Stimulated activated CD4-positive, alpha-beta T cell treated with anti-CD3 and anti-CD28 coated beads, Interleukin-4, amount 100 ng/mL, for 48 hours (primary cell): ENCODE results near the gene ARPC1B.

Experiments used
- DNase-seq, 2 donors: peaks; one replicate each; pipeline ENCODE4 v3.0.0-alpha.2; 2020; ENCODE audit warnings: low read depth in 2 of 2

The ARPC1B gene

GRCh38 chr7:99389772-99390171, 15.2 kb downstream of the ARPC1B start:
- DNase-seq: no peak

GRCh38 chr7:99390941-99391602, 16.5 kb downstream of the ARPC1B start:
- DNase-seq: no peak

- no peak for DNase-seq
These were observed 17.5 kb downstream of the ARPC1B start for GRCh38 chr7:99392046-99392445.

GRCh38 chr7:99392659-99393354, 18.3 kb downstream of the ARPC1B start:
- DNase-seq: peak; percentile 61 to 69

GRCh38 chr7:99393355-99394187, 19.0 kb downstream of the ARPC1B start:
- DNase-seq: no peak

- DNase-seq: no peak
These were observed 19.6 kb downstream of the ARPC1B start for GRCh38 chr7:99394188-99394502.

- DNase-seq: no peak
These were observed 21.2 kb downstream of the ARPC1B start for GRCh38 chr7:99395616-99396327.

GRCh38 chr7:99396418-99397296, 22.1 kb downstream of the ARPC1B start:
- DNase-seq: no peak

GRCh38 chr7:99397297-99397983, 22.9 kb downstream of the ARPC1B start:
- no peak for DNase-seq

- no peak for DNase-seq
These were observed 24.4 kb downstream of the ARPC1B start for GRCh38 chr7:99398891-99399445.

GRCh38 chr7:99399597-99399996, 25.1 kb downstream of the ARPC1B start:
- no peak for DNase-seq

- no peak for DNase-seq
These were observed 28.3 kb downstream of the ARPC1B start for GRCh38 chr7:99402854-99403253.

GRCh38 chr7:99403764-99404163, 29.2 kb downstream of the ARPC1B start:
- DNase-seq: no peak

- no peak for DNase-seq
These were observed 29.9 kb downstream of the ARPC1B start for GRCh38 chr7:99404235-99404976.

GRCh38 chr7:99404977-99405320, 30.4 kb downstream of the ARPC1B start:
- DNase-seq: no peak

GRCh38 chr7:99406557-99406956, 32.0 kb downstream of the ARPC1B start:
- DNase-seq: no peak

GRCh38 chr7:99407872-99408378, 33.4 kb downstream of the ARPC1B start:
- peak in 1 of 2 donors; percentile 35 for DNase-seq

- DNase-seq: peak; percentile 83 to 85
These were observed 34.1 kb downstream of the ARPC1B start, which contains the start of the genes BUD31 and PDAP1 for GRCh38 chr7:99408379-99409191. Gene BUD31, plus strand, starts transcription at chr7:99408969. Its CDS starts 2,124 bp downstream, at chr7:99411093. Gene PDAP1, minus strand, starts transcription at chr7:99408597. Its CDS starts 49 bp downstream, at chr7:99408548.
